ENCODE data around the gene TDRD3. TPM values are rescaled to one million over a fixed set of nuclear protein-coding genes. Genes with fewer than 3 reads are reported as not detected.

The TDRD3 gene
- total RNA-seq: 100 to 1,000 TPM in 1 of 4 donors, 10 to 100 TPM in 3; 27.2 to 130 (median 32.8) TPM

DNA sequence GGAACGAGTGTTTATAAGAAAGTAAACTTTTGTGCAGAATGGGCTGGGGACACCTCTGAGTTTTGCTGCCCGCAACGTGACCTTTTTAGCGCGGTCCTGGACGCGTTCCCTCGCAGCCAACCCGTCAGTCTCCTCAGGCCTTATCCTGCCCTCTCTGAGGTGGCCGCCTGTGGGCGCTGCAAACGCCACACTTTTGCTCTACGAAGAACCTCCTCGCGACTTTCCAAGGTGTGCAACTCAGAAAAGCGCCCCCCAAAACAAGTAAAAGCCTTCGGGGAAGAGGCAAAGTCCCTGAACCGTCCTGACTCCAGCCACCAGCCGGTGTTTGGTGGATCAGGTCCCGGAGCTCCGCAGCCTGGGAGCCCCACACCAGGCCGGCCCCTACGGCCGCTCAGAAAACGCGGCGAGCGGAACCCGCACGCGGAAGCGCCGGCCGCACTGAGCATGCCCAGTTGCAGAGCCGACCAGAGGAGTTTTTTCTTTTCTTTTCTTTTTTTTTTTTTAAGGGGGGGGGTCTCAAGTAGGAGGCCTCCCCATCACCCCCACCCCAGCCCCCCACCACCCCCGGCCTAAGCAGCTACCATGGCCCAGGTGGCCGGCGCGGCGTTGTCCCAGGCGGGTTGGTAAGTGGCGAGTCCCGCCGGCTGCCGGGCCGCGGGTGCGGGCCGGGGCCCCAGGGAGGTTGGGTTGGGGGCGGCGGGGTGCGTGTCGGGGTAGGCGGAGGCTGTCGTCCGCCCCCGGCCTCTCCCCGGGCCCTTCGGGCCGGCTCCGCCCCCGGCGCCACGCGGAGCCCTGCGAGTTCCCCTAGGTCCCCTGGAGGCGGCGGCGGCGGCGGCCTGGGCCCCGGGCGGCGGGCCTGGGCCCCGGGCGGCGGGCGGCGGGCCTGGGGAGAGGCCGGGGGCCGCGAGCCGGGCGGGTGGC lies at the start of gene TDRD3:
Gene TDRD3 (plus strand): TSS at position 438 of the 921 bp plus-strand sequence. CDS start 145 bp downstream, at position 583.
- no peak for TF ChIP-seq CTCF (IDR thresholded peaks at IDR 0.05; ENCODE audit: low read depth)

- TF ChIP-seq CTCF (IDR thresholded peaks at IDR 0.05; ENCODE audit: low read depth): no peak
Measured at GRCh38 chr13:60347690-60348089, 49.3 kb upstream of the TDRD3 start.

DNA sequence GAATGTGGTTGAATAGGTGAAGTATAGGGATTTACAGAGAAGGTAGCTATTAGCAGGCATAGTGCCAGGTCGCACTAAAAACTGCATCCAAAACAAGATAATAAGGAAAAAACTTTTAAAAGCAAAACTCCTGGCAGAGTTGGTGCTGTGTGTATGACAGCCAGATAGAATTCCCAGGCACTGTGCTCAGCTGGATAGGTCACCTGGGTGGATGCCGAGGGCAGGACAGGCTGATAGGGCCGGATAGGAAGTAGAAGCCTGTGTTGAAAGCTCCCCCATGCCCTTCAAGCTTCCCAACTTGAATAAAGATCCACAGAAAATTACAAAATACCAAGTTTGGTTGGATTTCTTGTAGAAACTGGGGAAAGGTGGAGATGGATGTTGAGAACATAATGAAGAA lies 48.9 kb upstream of the TDRD3 start:
- no peak for TF ChIP-seq CTCF (IDR thresholded peaks at IDR 0.05; ENCODE audit: low read depth)

DNA sequence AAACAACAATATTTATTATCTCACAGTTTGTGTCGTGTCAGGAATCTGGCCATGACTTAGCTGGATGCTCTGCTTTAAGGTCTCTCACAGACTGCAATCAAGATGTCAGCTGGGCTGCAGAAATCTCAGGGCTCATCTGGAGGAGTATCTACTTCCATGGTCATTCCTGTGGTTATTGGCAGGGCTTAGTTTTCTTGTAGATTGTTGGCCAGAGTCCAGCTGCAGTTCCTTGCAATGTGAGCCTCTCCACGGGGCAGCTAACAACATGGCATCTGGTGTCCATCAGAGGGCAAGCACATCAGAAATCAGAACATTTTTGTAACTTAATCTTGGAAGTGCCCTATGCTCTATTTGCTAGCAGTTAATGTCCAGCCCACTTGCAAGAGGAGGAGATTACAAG lies 45.7 kb upstream of the TDRD3 start:
- TF ChIP-seq CTCF (IDR thresholded peaks at IDR 0.05; ENCODE audit: low read depth): no peak

DNA sequence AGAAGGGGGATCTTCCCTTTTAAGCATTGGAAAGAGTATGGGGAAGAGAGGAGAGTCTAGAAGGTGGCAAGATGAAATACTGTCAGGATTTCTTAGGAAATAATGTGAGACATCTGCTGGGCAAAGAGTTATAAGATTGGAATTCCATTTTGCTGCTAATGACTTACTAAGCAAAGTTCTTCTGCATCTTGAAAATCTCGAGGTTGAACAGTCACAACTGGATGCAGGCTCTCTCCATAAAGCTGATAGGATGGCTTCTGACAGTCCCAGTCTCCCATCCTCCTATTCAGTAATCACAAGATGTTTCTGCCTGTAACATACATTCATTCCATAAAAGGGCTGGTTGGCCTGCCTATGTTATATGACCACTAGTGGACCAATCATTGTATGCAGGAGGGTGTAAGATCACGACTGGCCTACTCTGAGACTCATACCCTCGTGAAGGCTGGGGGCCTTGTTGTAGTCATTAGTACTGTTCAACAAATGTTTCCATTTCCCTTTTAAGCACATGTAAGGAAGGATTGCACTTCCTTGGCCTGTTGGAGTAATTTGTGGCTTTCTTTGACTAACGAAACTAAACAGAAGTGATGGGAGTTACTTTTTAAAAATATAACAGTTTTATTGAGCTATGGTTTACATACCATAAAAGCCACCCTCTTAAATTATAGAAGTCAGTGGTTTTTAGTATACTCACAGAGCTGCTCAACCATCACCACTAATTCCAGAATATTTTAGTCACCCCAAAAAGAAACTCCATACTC lies 45.0 kb upstream of the TDRD3 start:
- no peak for TF ChIP-seq CTCF (IDR thresholded peaks at IDR 0.05; ENCODE audit: low read depth)

DNA sequence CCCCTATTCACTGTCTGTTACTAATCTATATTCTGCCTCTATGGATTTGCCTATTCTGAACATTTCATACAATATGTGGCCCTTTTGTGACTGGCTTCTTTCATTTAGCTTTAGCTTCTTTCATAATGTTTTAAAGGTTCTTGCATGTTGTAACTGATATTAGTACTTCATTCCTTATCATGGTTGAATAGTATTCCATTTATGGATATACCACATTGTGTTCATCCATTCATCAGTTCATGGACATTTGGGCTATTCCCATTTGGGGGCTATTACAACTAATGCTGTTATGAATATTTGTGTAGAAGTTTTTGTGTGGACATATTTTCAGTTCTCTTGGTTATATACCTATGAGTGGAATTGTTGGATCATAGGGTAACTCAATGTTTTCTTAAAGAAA lies 44.4 kb upstream of the TDRD3 start:
- no peak for TF ChIP-seq CTCF (IDR thresholded peaks at IDR 0.05; ENCODE audit: low read depth)

DNA sequence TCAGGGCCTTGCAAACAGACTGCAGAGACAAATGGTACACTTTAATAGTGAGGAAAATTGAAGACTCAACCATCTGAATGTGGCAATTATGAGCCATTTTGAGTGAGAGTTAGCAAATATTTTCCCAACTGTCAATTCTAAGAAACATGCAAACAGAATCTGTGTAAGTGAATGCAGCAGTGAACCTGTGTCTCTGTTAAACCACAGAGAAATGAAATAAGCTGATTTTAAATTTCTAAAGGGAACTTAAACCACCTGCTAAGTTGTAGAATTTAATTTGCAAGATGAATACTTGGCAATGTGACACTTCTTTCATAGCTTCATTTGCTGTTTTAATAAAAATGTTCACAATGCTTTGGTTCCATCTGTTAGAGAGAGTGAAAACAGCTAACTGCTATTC lies 42.0 kb upstream of the TDRD3 start:
- TF ChIP-seq CTCF (IDR thresholded peaks at IDR 0.05; ENCODE audit: low read depth): no peak
